GM18858 (cell line): Measurements from ENCODE around the gene LRRC32.
"Not testable (repeated sequence)": the region's sequence is repeated elsewhere in the genome, so short reads cannot be mapped to it uniquely, and the experiment has no call there.

Source experiments
- ATAC-seq: cut with Tn5 transposase; IDR thresholded peaks from one replicate; pipeline ENCODE4 v1.9.1; 2021; ENCODE audit not compliant: unreplicated experiment

The LRRC32 gene

DNA sequence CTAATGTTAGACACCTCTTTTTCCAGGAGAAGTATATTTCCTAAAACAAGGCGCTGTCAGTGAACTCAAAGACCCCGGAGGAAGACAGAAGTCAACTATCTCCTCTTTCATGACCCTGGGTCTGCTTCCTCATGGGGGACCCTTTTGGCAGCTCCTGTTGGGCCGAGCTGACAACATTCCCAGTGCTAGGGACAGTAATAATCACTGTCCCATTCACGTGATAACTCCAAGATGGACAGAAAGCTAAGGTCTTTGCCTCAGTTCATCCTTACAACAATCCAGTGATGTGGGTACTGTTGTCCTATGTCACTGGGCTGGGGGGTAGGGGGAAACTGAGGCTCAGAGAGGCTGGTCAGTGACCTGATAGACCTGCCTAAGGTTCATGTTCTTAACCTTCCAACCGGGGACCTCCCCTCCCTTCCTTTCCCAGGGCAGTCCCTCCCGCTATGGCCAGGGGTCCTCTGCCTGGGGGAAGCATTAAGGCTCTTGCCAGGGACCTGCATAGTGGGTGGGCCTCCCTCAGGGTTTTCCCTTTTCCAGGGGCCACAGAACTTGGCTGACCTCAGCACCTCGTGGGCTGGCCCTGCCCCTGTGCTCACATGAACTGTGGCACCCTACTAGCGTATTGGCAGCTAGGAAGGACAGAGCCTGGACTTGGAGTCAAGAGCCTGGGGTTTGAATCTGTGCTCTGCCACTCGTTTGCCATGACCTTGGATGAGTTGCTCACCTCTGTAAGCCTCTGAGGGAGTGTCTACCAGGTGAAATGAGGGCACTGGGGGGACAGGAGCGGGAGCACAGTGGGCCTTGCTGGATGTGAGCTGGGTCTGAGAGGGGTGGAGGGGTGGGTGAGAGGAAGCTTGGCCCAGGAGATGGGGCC is 53.6 kb downstream of the LRRC32 start:
- no peak for ATAC-seq

DNA sequence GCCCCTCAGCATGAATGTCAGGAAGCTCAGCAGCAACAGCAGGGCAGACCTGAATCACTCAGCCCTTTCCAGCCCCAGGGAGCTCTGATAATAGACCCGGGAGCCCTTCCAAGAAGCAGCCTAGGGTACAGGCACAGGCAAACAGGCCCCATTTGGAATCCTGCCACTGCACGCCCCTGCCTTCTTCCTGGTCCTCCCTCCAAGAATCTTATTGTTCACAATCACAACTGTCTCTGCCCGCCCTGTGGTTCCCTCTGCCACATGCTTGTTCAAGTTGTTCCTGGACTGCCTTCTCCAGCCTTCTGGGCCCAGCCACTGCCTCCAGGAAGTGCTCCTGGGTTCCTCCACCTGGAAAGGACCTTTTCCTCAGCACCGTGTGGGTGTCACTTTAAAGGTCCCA is 54.6 kb downstream of the LRRC32 start:
- no peak for ATAC-seq

- ATAC-seq, result no peak
Observed at GRCh38 chr11:76614471-76615179, 55.9 kb downstream of the LRRC32 start.

DNA sequence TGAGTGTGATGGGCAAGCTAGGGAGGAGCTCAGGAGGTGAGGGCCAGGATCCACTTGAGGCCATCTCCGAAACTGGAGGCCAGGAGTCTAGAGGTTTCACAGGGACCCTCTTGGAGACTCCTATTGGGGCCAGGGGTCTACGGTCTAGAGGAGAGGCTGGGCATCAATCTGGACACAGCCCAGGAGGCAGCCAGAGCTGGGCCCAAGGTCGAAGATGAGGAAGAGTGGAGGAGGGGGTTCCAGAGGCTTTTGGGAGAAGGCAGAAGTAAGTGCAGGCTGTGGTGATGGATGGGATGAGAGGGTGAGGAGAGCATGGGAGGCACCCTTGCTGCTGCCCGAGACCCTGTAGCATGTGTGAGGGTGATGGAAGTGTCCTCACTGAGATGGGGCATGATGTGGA is 56.6 kb downstream of the LRRC32 start:
- no peak for ATAC-seq

DNA sequence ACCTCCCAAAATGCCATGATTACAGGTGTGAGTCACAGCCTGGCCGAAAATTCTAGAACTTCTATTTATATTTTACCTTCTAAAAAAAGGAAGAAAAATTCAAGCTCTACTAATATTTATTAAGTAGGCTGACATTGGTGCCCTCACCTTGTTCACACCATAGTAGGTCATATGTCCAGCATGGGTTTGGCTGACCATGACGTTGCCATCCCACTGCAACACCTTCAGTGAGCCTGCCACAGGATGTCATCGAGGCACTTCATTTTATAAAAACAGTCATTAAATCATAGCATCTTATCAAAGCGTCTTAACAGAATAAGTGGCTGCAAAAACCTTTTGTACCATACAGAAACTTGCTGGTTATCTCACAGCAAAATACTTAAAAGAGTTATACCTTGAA is 58.3 kb downstream of the LRRC32 start:
- no peak for ATAC-seq

DNA sequence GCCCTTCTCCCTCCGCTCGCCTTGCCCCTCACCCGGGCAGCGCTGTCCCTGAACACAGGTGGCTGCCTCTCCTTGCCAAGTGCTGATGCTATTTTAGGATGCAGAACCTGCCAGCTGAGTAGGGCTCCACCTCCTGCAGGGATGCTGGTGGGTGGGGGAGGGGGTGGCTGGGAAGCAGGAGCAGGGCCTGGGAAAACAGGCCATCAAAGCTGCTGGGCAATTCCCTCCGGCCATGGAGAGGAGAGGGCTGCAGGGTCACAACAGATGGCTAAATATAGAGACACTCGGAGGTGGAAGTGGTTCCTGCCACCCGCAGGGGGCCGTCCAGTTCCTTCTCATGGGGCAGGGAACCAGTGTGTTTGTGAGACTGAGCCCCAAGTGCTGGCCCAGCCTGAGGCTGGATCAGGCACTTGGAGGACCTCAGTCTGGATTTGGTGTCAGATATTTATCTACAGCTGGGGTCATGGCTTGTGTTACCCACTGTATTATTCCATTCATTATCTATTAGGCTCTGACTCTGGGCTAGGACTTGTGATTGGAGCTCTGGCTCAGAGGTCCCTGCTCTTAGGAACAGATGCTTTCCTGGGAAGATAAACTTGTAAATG is 59.6 kb downstream of the LRRC32 start:
- ATAC-seq, result no peak

GRCh38 chr11:76610371-76610770 is 60.2 kb downstream of the LRRC32 start:
- no peak for ATAC-seq

DNA sequence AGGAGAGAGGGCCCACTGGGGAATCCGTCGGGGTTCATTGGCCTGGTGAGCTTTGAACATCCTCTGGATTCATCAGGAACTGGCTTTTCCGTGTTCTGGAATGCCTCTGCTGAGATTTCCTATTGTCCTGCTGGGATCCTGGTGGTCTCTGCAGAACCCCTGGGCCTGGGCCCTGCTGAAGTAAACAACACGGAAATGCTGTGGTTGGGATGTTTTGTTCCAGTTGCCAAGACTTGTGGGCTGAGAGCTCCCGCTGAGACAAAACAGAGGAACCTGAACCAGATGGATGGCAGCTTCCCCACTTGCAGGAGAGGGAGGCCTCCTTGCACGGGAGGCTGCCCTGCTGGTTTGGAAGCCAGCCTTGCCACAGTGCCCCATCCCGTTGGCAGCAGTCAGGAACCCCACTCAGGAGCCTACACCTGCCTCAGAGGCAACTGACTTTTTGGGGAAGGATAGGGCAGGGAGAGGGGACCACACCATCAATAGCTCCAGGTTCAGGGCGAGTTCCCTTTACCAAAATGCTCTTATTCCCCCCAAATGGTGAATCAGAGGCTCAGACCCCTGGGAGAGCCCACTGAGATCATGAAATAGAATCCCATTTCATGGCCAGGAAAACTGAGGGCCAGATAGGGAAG is 60.7 kb downstream of the LRRC32 start:
- no peak for ATAC-seq

DNA sequence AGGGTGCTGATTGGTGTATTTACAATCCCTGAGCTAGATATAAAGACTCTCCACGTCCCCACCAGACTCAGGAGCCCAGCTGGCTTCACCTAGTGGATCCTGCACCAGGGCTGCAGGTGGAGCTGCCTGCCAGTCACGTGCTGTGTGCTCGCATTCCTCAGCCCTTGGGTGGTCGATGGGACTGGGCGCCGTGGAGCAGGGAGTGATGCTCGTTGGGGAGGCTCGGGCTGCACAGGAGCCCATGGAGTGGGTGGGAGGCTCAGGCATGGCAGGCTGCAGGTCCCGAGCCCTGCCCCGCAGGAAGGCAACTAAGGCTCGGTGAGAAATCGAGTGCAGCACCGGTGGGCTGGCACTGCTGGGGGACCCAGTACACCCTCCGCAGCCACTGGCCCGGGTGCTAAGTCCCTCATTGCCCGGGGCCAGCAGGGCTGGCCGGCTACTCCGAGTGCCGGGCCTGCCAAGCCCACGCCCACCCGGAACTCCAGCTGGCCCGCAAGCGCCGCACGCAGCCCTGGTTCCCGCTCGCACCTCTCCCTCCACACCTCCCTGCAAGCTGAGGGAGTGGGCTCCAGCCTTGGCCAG is 61.6 kb downstream of the LRRC32 start:
- not testable (repeated sequence) for ATAC-seq

GRCh38 chr11:76608228-76608627 is 62.3 kb downstream of the LRRC32 start:
- not testable (repeated sequence) for ATAC-seq
